ENCODE results near the gene HSPA12B.

- TF ChIP-seq CTCF (IDR thresholded peaks at IDR 0.05) (no peak), EZH2phosphoT487 (IDR thresholded peaks at IDR 0.05; ENCODE audit: borderline replicate concordance, low read depth) (no peak), IRF3 (IDR thresholded peaks at IDR 0.05; ENCODE audit: low read depth, low read length) (no peak), MAX (IDR thresholded peaks at IDR 0.05; ENCODE audit: low read depth) (no peak), POLR2AphosphoS5 (IDR thresholded peaks at IDR 0.05; ENCODE audit: low read depth, low read length) (no peak), TCF12 (IDR thresholded peaks at IDR 0.05) (no peak), TAF1 (IDR thresholded peaks at IDR 0.05; ENCODE audit: borderline replicate concordance, low read depth, low read length) (no peak), USF2 (IDR thresholded peaks at IDR 0.05; ENCODE audit: borderline replicate concordance, low read depth, low read length) (no peak), SMC3 (IDR thresholded peaks at IDR 0.05; ENCODE audit: low read depth, low read length) (no peak), USF1 (IDR thresholded peaks at IDR 0.05; ENCODE audit: borderline replicate concordance, low read depth) (no peak), FOSL2 (IDR thresholded peaks at IDR 0.05; ENCODE audit: borderline replicate concordance, low read depth) (no peak)
Observed at GRCh38 chr20:3759884-3760283, 27.4 kb downstream of the HSPA12B start.
